Activated naive CD8-positive, alpha-beta T cell treated with anti-CD3 and anti-CD28 coated beads for 36 hours (primary cell): ENCODE measurements around the gene HLA-DPA1. TPM values are rescaled to one million over a fixed set of nuclear protein-coding genes. Genes with fewer than 3 reads are reported as not detected.
"Not testable (repeated sequence)": the region's sequence is repeated elsewhere in the genome, so short reads cannot be mapped to it uniquely, and the experiment has no call there.

ENCODE experiments used
- DNase-seq: peaks from one replicate; pipeline ENCODE4 v3.0.0; 2021
- H3K27ac Mint-ChIP-seq: one replicate; pipeline ENCODE4 v1.8.0; 2022; ENCODE audit warnings: mild to moderate bottlenecking, moderate library complexity, mixed read lengths
- H3K27me3 Mint-ChIP-seq: one replicate; pipeline ENCODE4 v1.8.0; 2022; ENCODE audit warnings: mild to moderate bottlenecking, mixed read lengths
- H3K36me3 Mint-ChIP-seq: one replicate; pipeline ENCODE4 v1.8.0; 2021; ENCODE audit warnings: mild to moderate bottlenecking, mixed read lengths
- H3K4me1 Mint-ChIP-seq: one replicate; pipeline ENCODE4 v1.8.0; 2021; ENCODE audit warnings: mixed read lengths
- H3K4me3 Mint-ChIP-seq: one replicate; pipeline ENCODE4 v1.8.0; 2022; ENCODE audit warnings: mild to moderate bottlenecking, moderate library complexity, mixed read lengths
- H3K9me3 Mint-ChIP-seq: one replicate; pipeline ENCODE4 v1.8.0; 2022; ENCODE audit warnings: mixed read lengths
- total RNA-seq, 2 experiments: library from RNA; stranded (reverse); gene quantifications; one replicate each; pipeline ENCODE4 v1.2.3, GENCODE V29; 2021

HLA-DPA1 gene
- total RNA-seq, 2 experiments from 2014 or later: 14.7 to 16.3 TPM

GRCh38 chr6:33103776-33104175, 30.3 kb upstream of the HLA-DPA1 start:
- Mint-ChIP-seq H3K27me3 (peaks cover 20% of the 10 kb centered on the region), H3K4me1 (no peaks in the 10 kb centered on the region), H3K27ac (no peak overlapping the region), H3K4me3 (no peak overlapping the region), H3K36me3 (peaks cover 2% of the 10 kb centered on the region), H3K9me3 (peaks cover 24% of the 10 kb centered on the region)
- no peak for DNase-seq

DNA sequence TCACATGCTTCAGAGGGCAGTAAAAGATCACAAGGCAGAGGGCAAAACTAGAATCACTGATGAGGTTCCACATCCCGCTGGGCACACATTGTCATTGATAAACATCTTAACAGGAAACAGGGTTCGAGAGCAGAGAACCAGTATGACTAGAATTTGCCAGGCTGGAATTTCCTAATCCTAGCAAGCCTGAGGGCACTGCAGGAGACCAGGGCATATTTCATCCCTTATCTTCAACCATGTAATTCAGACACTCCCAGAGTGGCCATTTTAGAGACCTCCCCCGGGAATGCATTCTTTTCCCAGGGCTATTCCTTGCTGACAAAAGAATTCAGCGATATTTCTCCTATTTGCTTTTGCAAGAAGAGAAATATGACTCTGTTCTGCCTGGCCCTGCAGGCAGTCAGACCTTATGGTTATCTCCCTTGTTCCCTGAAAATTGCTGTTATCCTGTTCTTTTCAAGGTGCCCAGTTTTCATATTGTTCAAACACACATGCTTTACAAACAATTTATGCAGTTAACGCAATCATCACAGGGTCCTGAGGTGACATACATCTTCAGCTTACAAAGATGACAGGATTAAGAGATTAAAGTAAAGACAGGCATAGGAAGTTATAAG, 27.8 kb upstream of the HLA-DPA1 start:
- not testable (repeated sequence) for H3K36me3 Mint-ChIP-seq, DNase-seq, H3K27ac Mint-ChIP-seq, H3K4me3 Mint-ChIP-seq, H3K4me1 Mint-ChIP-seq
- Mint-ChIP-seq H3K27me3 (peaks cover 32% of the 10 kb centered on the region), H3K9me3 (peaks cover 33% of the 10 kb centered on the region)

GRCh38 chr6:33095681-33096080, 22.2 kb upstream of the HLA-DPA1 start:
- no peaks in the 10 kb centered on the region for H3K4me1 Mint-ChIP-seq
- peaks cover 13% of the 10 kb centered on the region for H3K27me3 Mint-ChIP-seq
- no peak overlapping the region for H3K4me3 Mint-ChIP-seq
- H3K36me3 Mint-ChIP-seq: peaks cover 2% of the 10 kb centered on the region
- H3K27ac Mint-ChIP-seq: no peak overlapping the region
- DNase-seq: no peak
- H3K9me3 Mint-ChIP-seq: peaks cover 26% of the 10 kb centered on the region

DNA sequence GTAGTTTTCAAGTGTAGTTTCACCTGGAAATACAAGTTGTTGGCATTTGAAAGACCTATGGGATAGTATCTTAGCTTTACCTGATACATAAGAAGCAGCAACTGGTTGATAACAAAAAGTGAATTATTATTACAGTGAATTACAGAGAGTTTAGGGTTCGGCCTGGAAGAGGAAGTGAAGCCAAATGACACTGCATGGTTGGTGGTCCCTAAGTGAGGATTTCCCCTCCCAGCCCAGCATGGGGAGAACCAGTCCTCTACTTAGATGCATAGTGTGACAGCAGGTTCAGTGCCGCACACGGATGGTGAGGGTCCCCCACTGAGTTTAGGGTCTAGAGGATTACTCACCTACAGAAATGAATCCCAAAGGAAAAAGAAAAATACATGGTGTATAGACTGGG, 20.4 kb upstream of the HLA-DPA1 start:
- no peaks in the 10 kb centered on the region for H3K36me3 Mint-ChIP-seq

DNA sequence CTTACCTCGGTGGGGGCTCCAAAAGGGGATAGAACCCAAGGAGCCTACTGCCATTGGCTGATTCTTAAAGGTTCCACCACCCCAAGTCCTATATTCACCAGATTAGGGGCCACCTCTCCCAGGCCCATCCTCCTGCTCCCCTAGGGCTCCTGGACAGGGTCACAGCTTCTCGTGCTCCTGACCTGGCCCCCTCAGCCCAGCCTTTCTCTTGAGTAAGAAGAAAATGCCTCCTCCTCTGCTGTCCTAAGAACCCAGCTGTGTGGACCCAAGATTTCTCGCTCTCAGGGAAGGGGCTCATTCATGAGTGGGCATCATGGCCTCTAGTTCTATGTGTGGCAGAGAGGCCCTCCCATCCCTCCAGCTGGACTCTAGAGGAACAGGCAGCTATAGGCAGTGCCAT, 18.9 kb upstream of the HLA-DPA1 start:
- Mint-ChIP-seq H3K4me3 (no peak overlapping the region), H3K27me3 (peaks cover under 1% of the 10 kb centered on the region), H3K4me1 (no peaks in the 10 kb centered on the region)

More for the DNA sequence above, 20.4 kb upstream of the HLA-DPA1 start:
- Mint-ChIP-seq H3K27me3 (peaks cover 13% of the 10 kb centered on the region), H3K4me3 (no peak overlapping the region), H3K9me3 (peaks cover 10% of the 10 kb centered on the region), H3K27ac (no peak overlapping the region), H3K4me1 (no peaks in the 10 kb centered on the region)
- DNase-seq: no peak

GRCh38 chr6:33091957-33092356, 18.5 kb upstream of the HLA-DPA1 start:
- no peaks in the 10 kb centered on the region for H3K36me3 Mint-ChIP-seq
- no peaks in the 10 kb centered on the region for H3K9me3 Mint-ChIP-seq
- H3K27ac Mint-ChIP-seq: no peak overlapping the region
- no peaks in the 10 kb centered on the region for H3K4me1 Mint-ChIP-seq
- no peak overlapping the region for H3K4me3 Mint-ChIP-seq
- H3K27me3 Mint-ChIP-seq: no peaks in the 10 kb centered on the region
- DNase-seq: peak; percentile 66

More for the DNA sequence above, 18.9 kb upstream of the HLA-DPA1 start:
- H3K9me3 Mint-ChIP-seq: no peaks in the 10 kb centered on the region
- no peak overlapping the region for H3K27ac Mint-ChIP-seq
- H3K36me3 Mint-ChIP-seq: no peaks in the 10 kb centered on the region
- DNase-seq: no peak

GRCh38 chr6:33088931-33089620, 15.6 kb upstream of the HLA-DPA1 start:
- Mint-ChIP-seq H3K4me1 (no peaks in the 10 kb centered on the region), H3K27me3 (no peaks in the 10 kb centered on the region), H3K9me3 (no peaks in the 10 kb centered on the region), H3K27ac (no peak overlapping the region), H3K36me3 (no peaks in the 10 kb centered on the region), H3K4me3 (no peak overlapping the region)
- no peak for DNase-seq

DNA sequence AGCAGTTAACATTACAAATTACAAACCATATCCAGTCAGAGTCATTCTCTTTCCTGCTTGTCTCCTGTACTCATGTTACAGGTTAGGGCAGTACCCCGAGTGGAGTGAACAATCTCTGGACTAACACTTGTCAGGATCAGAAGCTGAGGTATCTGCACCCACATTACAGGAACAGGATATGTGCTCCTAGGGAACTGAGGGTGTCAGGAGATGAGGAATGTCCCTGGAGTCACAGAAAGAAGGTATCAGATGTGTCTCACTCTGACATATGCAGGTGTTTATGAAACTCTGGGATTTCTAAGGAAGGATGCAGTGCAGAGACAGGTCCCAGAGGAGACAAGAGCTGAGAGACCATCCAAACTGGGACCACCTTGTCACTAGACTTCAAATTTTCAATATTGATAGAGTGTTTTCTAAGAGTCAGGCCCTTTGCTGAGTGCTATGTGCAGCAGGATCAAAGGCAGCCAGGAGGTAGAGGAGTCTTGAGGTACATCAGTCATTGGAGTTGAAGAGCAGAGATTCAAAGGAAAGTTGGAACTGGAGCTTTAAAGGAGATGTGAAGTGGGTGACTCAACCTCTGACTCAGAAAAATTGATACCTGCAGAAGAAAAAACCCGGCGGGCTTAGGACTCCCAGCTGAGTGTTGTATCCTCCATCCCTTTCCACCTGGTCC, 14.9 kb upstream of the HLA-DPA1 start:
- Mint-ChIP-seq H3K36me3 (no peaks in the 10 kb centered on the region), H3K27ac (no peak overlapping the region), H3K9me3 (no peaks in the 10 kb centered on the region), H3K27me3 (no peaks in the 10 kb centered on the region), H3K4me1 (no peaks in the 10 kb centered on the region), H3K4me3 (no peak overlapping the region)
- no peak for DNase-seq

DNA sequence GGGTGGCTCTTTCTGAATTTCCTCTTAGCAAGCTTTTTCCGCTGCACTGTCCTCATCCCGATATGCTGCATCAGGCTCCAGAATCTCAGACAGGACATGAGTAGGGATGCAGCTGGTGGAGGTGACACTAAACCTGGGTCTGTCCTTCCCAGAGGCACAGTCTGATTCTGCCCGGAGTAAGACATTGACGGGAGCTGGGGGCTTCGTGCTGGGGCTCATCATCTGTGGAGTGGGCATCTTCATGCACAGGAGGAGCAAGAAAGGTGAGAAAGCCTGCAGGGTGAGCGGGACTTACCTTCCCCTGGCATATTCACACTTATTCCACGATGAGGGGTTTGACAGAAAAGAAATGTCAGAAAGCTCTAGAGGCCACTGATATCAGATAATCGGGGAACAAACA, 12.2 kb upstream of the HLA-DPA1 start:
- no peaks in the 10 kb centered on the region for H3K27me3 Mint-ChIP-seq
- H3K4me3 Mint-ChIP-seq: no peak overlapping the region

GRCh38 chr6:33082702-33083101, 9.3 kb upstream of the HLA-DPA1 start:
- Mint-ChIP-seq H3K4me3 (no peak overlapping the region), H3K4me1 (peaks cover 15% of the 10 kb centered on the region), H3K9me3 (no peaks in the 10 kb centered on the region), H3K27ac (no peak overlapping the region), H3K27me3 (no peaks in the 10 kb centered on the region), H3K36me3 (no peaks in the 10 kb centered on the region)
- DNase-seq: no peak

More for the DNA sequence above, 12.2 kb upstream of the HLA-DPA1 start:
- Mint-ChIP-seq H3K4me1 (peaks cover 7% of the 10 kb centered on the region), H3K9me3 (no peaks in the 10 kb centered on the region), H3K27ac (no peak overlapping the region), H3K36me3 (no peaks in the 10 kb centered on the region)
- no peak for DNase-seq

DNA sequence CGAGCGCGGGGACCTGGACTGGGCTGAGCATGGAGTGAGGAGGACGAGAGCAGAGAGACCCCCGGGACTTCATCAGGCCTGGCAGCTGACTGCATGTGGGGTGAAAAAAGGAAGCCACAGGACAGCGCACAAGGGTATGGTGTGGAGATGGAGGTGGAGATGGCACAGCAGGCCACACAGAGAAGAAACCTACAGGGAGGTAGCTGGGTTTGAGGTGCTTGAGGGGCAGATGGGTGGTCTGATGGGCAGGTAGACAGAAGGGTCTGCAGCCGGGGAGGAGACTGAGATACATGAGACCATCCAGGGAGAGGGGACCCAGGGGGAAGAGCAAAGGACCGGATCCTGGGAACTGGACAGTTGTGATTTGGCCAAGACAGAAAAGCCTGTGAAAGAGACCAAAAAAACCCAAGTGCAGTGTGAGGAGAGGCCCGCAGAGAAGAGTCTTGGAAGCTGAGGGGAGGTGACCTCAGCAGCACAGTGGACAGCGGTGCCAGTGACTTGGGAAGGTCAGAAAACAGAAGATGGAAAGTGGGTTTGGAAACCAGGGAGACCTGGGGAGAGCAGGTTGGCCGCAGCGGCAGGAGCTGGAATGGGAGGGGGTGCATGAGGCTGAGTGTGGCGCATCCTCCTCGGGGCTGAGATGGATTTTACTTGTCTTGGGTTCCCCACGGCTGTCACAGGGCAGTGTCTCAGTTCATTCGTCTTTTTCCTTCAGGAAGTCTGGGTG, 7.8 kb upstream of the HLA-DPA1 start:
- H3K9me3 Mint-ChIP-seq: no peaks in the 10 kb centered on the region
- H3K4me1 Mint-ChIP-seq: peaks cover 23% of the 10 kb centered on the region
- no peaks in the 10 kb centered on the region for H3K27me3 Mint-ChIP-seq
- H3K27ac Mint-ChIP-seq: peak overlapping the region; percentile 10
- no peak for DNase-seq
- no peaks in the 10 kb centered on the region for H3K36me3 Mint-ChIP-seq
- peak overlapping the region; percentile 0 for H3K4me3 Mint-ChIP-seq

GRCh38 chr6:33080127-33081089, 7.0 kb upstream of the HLA-DPA1 start:
- Mint-ChIP-seq H3K27ac (no peak overlapping the region), H3K36me3 (no peaks in the 10 kb centered on the region), H3K4me3 (peak overlapping the region; percentile 73)

GRCh38 chr6:33079580-33079979, 6.1 kb upstream of the HLA-DPA1 start:
- Mint-ChIP-seq H3K9me3 (no peaks in the 10 kb centered on the region), H3K27me3 (no peaks in the 10 kb centered on the region), H3K27ac (no peak overlapping the region), H3K36me3 (no peaks in the 10 kb centered on the region), H3K4me1 (peaks cover 32% of the 10 kb centered on the region), H3K4me3 (no peak overlapping the region)
- DNase-seq: no peak

More at GRCh38 chr6:33080127-33081089, 7.0 kb upstream of the HLA-DPA1 start:
- Mint-ChIP-seq H3K27me3 (no peaks in the 10 kb centered on the region), H3K4me1 (peaks cover 27% of the 10 kb centered on the region), H3K9me3 (no peaks in the 10 kb centered on the region)
- DNase-seq: no peak

DNA sequence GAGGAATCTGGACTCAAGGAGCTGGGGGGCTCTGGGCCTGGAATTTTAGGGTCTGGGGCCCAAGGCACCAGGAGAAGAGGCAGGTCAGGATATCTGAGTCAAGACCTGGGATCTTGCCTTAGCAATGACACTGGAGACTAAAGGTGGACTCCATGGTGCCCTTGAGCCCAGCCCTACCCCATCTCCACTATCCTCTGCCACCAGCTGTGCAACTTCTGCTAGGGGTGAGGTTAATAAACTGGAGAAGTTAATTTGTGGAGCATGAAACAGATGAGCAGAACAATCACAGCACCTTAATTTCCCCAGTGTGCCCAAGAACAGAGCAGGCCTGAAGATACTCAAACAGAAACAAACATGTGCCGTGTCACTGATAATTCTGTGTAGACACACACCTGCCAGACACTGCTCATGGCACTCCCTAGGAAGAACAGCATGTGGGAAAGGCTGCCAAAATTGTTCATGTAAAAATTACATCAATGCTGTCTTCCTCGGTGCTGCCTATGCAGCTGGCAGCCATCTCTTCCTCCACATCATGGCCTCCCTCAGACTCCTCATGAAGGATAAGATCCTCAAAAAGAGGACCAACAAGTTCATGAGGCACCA, 5.6 kb upstream of the HLA-DPA1 start:
- Mint-ChIP-seq H3K36me3 (no peaks in the 10 kb centered on the region), H3K27me3 (no peaks in the 10 kb centered on the region), H3K4me1 (peaks cover 32% of the 10 kb centered on the region), H3K4me3 (no peak overlapping the region), H3K27ac (no peak overlapping the region), H3K9me3 (no peaks in the 10 kb centered on the region)
- no peak for DNase-seq
